T-cell (primary cell): ENCODE measurements around the gene PEX5. TPM values are rescaled to one million over a fixed set of nuclear protein-coding genes. Genes with fewer than 3 reads are reported as not detected.

Source experiments
- ATAC-seq, 4 experiments: fragments of 200-7000 bp in 3 of 4; fragments of 150-1000 bp in 1 of 4; cut with Tn5 transposase; replicated peaks in 1 of 4; 1 replicate in 3 of 4; 2 replicates in 1 of 4; pipeline ENCODE4 v1.10.0; 2021; ENCODE audit warnings: moderate library complexity in 3 of 4, mild to moderate bottlenecking in 2 of 4, moderate number of reproducible peaks in 1 of 4
- CTCF ChIA-PET, 2 donors: fragments of 300-600 bp; sonication (Branson Sonifier 250); formaldehyde crosslinking; loops; one replicate each; lab custom pipeline; 2022; ENCODE audit warnings: antibody characterized with exemption in 2 of 2; lab: Charles Lee
- POLR2A ChIA-PET, 2 donors: fragments of 300-600 bp; sonication (Branson Sonifier 250); formaldehyde crosslinking; loops; one replicate each; lab custom pipeline; 2022; ENCODE audit warnings: antibody characterized with exemption in 2 of 2; lab: Charles Lee
- DNase-seq, 35 experiments: peaks; one replicate each; pipeline versions ENCODE4 v3.0.0 to v3.0.0-alpha.2; 2013 to 2023
- H3K27ac ChIP-seq: one replicate; pipeline ENCODE4 v1.5.1; 2013; ENCODE audit warnings: low read length
- H3K27me3 ChIP-seq, 2 experiments: replicated peaks in 1 of 2; 1 replicate in 1 of 2; 2 replicates in 1 of 2; pipeline versions ENCODE4 v1.6.1 to v1.7.0; 2013; ENCODE audit warnings: low read length in 1 of 2, mixed read lengths in 1 of 2; ENCODE audit not compliant: control insufficient read depth in 2 of 2, insufficient read depth in 2 of 2; ENCODE audit errors: extremely low read depth in 1 of 2
- H3K36me3 ChIP-seq, 2 donors: 1 replicate in 1 of 2; 2 replicates in 1 of 2; pipeline versions ENCODE4 v1.6.1 to v1.7.0; 2013; ENCODE audit warnings: low read length in 1 of 2; ENCODE audit not compliant: control insufficient read depth in 2 of 2, insufficient read depth in 1 of 2; ENCODE audit errors: extremely low read depth in 1 of 2
- H3K4me1 ChIP-seq, 2 experiments: 1 replicate in 1 of 2; 2 replicates in 1 of 2; pipeline versions ENCODE4 v1.6.1 to v1.7.0; 2013; ENCODE audit warnings: low read length in 2 of 2, mixed read lengths in 1 of 2; ENCODE audit not compliant: insufficient read depth in 2 of 2, control insufficient read depth in 1 of 2; ENCODE audit errors: extremely low read depth in 1 of 2
- H3K4me3 ChIP-seq, 2 donors: 1 replicate in 1 of 2; 2 replicates in 1 of 2; pipeline versions ENCODE4 v1.5.1 to v1.7.0; 2013; ENCODE audit warnings: mild to moderate bottlenecking in 2 of 2, low read length in 1 of 2, moderate library complexity in 1 of 2; ENCODE audit not compliant: control insufficient read depth in 1 of 2; ENCODE audit errors: extremely low read depth in 1 of 2
- H3K9me3 ChIP-seq: 2 replicates; pipeline ENCODE4 v1.7.0; 2013
- H3K27ac Mint-ChIP-seq, 2 donors: one replicate each; pipeline ENCODE4 v1.8.0; 2020 to 2021; ENCODE audit warnings: mild to moderate bottlenecking in 2 of 2, mixed read lengths in 2 of 2
- H3K27me3 Mint-ChIP-seq, 2 donors: one replicate each; pipeline ENCODE4 v1.8.0; 2021 to 2022; ENCODE audit warnings: mixed read lengths in 2 of 2
- H3K36me3 Mint-ChIP-seq: one replicate; pipeline ENCODE4 v1.8.0; 2021; ENCODE audit warnings: mixed read lengths
- H3K4me1 Mint-ChIP-seq, 3 donors: one replicate each; pipeline ENCODE4 v1.8.0; 2020 to 2022; ENCODE audit warnings: mixed read lengths in 3 of 3, mild to moderate bottlenecking in 1 of 3
- H3K4me3 Mint-ChIP-seq, 3 donors: one replicate each; pipeline ENCODE4 v1.8.0; 2020 to 2022; ENCODE audit warnings: mild to moderate bottlenecking in 3 of 3, mixed read lengths in 3 of 3, moderate library complexity in 3 of 3
- H3K9me3 Mint-ChIP-seq, 3 donors: one replicate each; pipeline ENCODE4 v1.8.0; 2020 to 2022; ENCODE audit warnings: mixed read lengths in 3 of 3
- WGBS: methylation state at CpG from one replicate; pipeline ENCODE4 v1.1.5; 2013; ENCODE audit warnings: missing lambda C conversion rate; ENCODE audit not compliant: insufficient coverage; 5-methylcytosine and 5-hydroxymethylcytosine counted together
- total RNA-seq, 35 experiments: library from RNA in 6 of 35; stranded (reverse) in 6 of 35; fragments of 120-200 nt in 1 of 35; gene quantifications; one replicate each; pipeline versions ENCODE4 v1.2.1 to v1.2.4 and lab custom pipeline; 2013 to 2026

Gene PEX5
- total RNA-seq (10 to 100 TPM; 24.0 to 44.5 (median 31.1) TPM), total RNA-seq (lab: John Stamatoyannopoulos, UW) (18.4 to 107 (median 38.1) reads per million in 29 experiments)
- total RNA-seq (2013) = 17.5 TPM

GRCh38 chr12:7189398-7190267 lies at the start of gene PEX5:
TSS of gene PEX5 (plus strand) at chr12:7189686. CDS start at chr12:7190378, 692 bp downstream.
- H3K27ac Mint-ChIP-seq = peak within 1 kb of the TSS; percentile 96 to 97
- peak within 1 kb of the TSS; percentile 91 to 96 (median 96) for H3K4me3 Mint-ChIP-seq
- no peaks in the 10 kb centered on the region for H3K27me3 ChIP-seq
- H3K9me3 Mint-ChIP-seq = no peaks in the 10 kb centered on the region
- peaks cover 16% of the 10 kb centered on the region for H3K36me3 Mint-ChIP-seq
- peaks cover 7 to 28% of the 10 kb centered on the region in 2 experiments for H3K4me1 ChIP-seq
- ATAC-seq (peak; percentile 95 to 97 (median 96)), DNase-seq (peak; percentile 65 to 90 (median 78))
- CTCF ChIA-PET = interaction anchor here in 1 of 2 donors (0.5 to 1.4 kb wide), 6 partner anchors 44 to 826 kb away, joined by 3 to 12 read pairs (median 4); partner anchors contain the start of genes ENO2 and SPSB2
- peaks cover 5 to 14% of the 10 kb centered on the region in 2 donors for H3K36me3 ChIP-seq
- peak within 1 kb of the TSS; percentile 74 for H3K27ac ChIP-seq
- H3K4me1 Mint-ChIP-seq = peaks cover 44 to 56% (median 46%) of the 10 kb centered on the region in 3 donors
- H3K27me3 Mint-ChIP-seq = no peaks in the 10 kb centered on the region
- WGBS = under 1% methylated on average over 55 of the region's 68 CpGs
- no peaks in the 10 kb centered on the region for H3K9me3 ChIP-seq
- peak within 1 kb of the TSS; percentile 80 to 81 for H3K4me3 ChIP-seq
- POLR2A ChIA-PET = interaction anchor here (0.5 to 0.6 kb wide), 2 partner anchors 107 to 451 kb away, joined by 3 read pairs; no protein-coding TSS in a partner anchor

GRCh38 chr12:7141351-7142005 lies 48.0 kb upstream of the PEX5 start:
- no peak overlapping the region for H3K27ac Mint-ChIP-seq
- H3K36me3 Mint-ChIP-seq = peaks cover 52% of the 10 kb centered on the region
- H3K4me1 Mint-ChIP-seq = peaks cover 0 to 10% (median 2%) of the 10 kb centered on the region in 3 donors
- Histone ChIP-seq H3K4me1 (no peaks in the 10 kb centered on the region), H3K27me3 (no peaks in the 10 kb centered on the region), H3K27ac (no peak overlapping the region), H3K36me3 (peaks cover 12 to 80% of the 10 kb centered on the region in 2 donors), H3K9me3 (no peaks in the 10 kb centered on the region), H3K4me3 (no peak overlapping the region)
- H3K27me3 Mint-ChIP-seq = no peaks in the 10 kb centered on the region
- POLR2A ChIA-PET = no interaction called here
- ATAC-seq (no peak), DNase-seq (no peak)
- WGBS = 100% methylated on average over 2 of the region's 7 CpGs
- CTCF ChIA-PET = interaction anchor here in 1 of 2 donors (0.6 to 1.1 kb wide), 6 partner anchors 10 to 947 kb away, joined by 3 to 4 read pairs (median 3); no protein-coding TSS in a partner anchor
- H3K4me3 Mint-ChIP-seq = no peak overlapping the region
- H3K9me3 Mint-ChIP-seq = no peaks in the 10 kb centered on the region

GRCh38 chr12:7142056-7142644 lies 47.3 kb upstream of the PEX5 start:
- H3K27me3 ChIP-seq = no peaks in the 10 kb centered on the region
- WGBS = 97% methylated on average over 3 of the region's 5 CpGs
- H3K4me1 ChIP-seq = no peaks in the 10 kb centered on the region
- ChIA-PET CTCF (interaction anchor here in 1 of 2 donors (0.5 to 1.1 kb wide), 7 partner anchors 9 to 947 kb away, joined by 3 to 7 read pairs (median 3); no protein-coding TSS in a partner anchor), POLR2A (no interaction called here)
- peaks cover 0 to 10% (median 2%) of the 10 kb centered on the region in 3 donors for H3K4me1 Mint-ChIP-seq
- H3K36me3 Mint-ChIP-seq = peaks cover 54% of the 10 kb centered on the region
- H3K27me3 Mint-ChIP-seq = no peaks in the 10 kb centered on the region
- peaks cover 6 to 79% of the 10 kb centered on the region in 2 donors for H3K36me3 ChIP-seq
- ATAC-seq = peak; percentile 73 to 87 (median 79)
- H3K9me3 ChIP-seq = no peaks in the 10 kb centered on the region
- H3K4me3 Mint-ChIP-seq = no peak overlapping the region
- H3K4me3 ChIP-seq = no peak overlapping the region
- H3K27ac ChIP-seq = no peak overlapping the region
- H3K27ac Mint-ChIP-seq = peak overlapping the region in 1 of 2 donors; percentile 5
- DNase-seq = peak in 32 of 35 experiments; percentile 25 to 65 (median 47)
- no peaks in the 10 kb centered on the region for H3K9me3 Mint-ChIP-seq

- Mint-ChIP-seq H3K9me3 (no peaks in the 10 kb centered on the region), H3K27ac (no peak overlapping the region), H3K27me3 (no peaks in the 10 kb centered on the region), H3K4me1 (peaks cover 0 to 10% (median 2%) of the 10 kb centered on the region in 3 donors), H3K36me3 (peaks cover 51% of the 10 kb centered on the region), H3K4me3 (no peak overlapping the region)
- ChIA-PET POLR2A (interaction anchor here in 1 of 2 donors (0.6 kb wide), 1 partner anchor 1749 kb away, joined by 3 read pairs; no protein-coding TSS in a partner anchor), CTCF (interaction anchor here in 1 of 2 donors (0.5 to 1.1 kb wide), 3 partner anchors 21 to 495 kb away, joined by 3 to 7 read pairs (median 4); no protein-coding TSS in a partner anchor)
- H3K36me3 ChIP-seq = peaks cover 6 to 72% of the 10 kb centered on the region in 2 donors
- DNase-seq (no peak), ATAC-seq (no peak)
- no peaks in the 10 kb centered on the region for H3K4me1 ChIP-seq
- no peaks in the 10 kb centered on the region for H3K9me3 ChIP-seq
- 96% methylated on average over 12 of the region's 18 CpGs for WGBS
- H3K27ac ChIP-seq = no peak overlapping the region
- H3K27me3 ChIP-seq = no peaks in the 10 kb centered on the region
- no peak overlapping the region for H3K4me3 ChIP-seq
Measured at GRCh38 chr12:7142809-7143465, 46.5 kb upstream of the PEX5 start.

GRCh38 chr12:7143564-7143963 lies 45.9 kb upstream of the PEX5 start:
- POLR2A ChIA-PET = interaction anchor here in 1 of 2 donors (0.6 kb wide), 1 partner anchor 1748 kb away, joined by 3 read pairs; no protein-coding TSS in a partner anchor
- no peak for ATAC-seq

More at GRCh38 chr12:7143564-7143963, 45.9 kb upstream of the PEX5 start:
- H3K4me3 Mint-ChIP-seq = no peak overlapping the region
- H3K9me3 Mint-ChIP-seq = no peaks in the 10 kb centered on the region
- Histone ChIP-seq H3K4me1 (no peaks in the 10 kb centered on the region), H3K27ac (no peak overlapping the region), H3K9me3 (no peaks in the 10 kb centered on the region), H3K36me3 (peaks cover 6 to 72% of the 10 kb centered on the region in 2 donors), H3K4me3 (no peak overlapping the region), H3K27me3 (no peaks in the 10 kb centered on the region)
- peak overlapping the region in 1 of 2 donors; percentile 32 for H3K27ac Mint-ChIP-seq
- peaks cover 52% of the 10 kb centered on the region for H3K36me3 Mint-ChIP-seq
- DNase-seq = no peak
- H3K27me3 Mint-ChIP-seq = no peaks in the 10 kb centered on the region
- CTCF ChIA-PET = no interaction called here
- H3K4me1 Mint-ChIP-seq = peaks cover 0 to 10% (median 2%) of the 10 kb centered on the region in 3 donors
- 100% methylated on average over 3 of the region's 7 CpGs for WGBS
